Activated CD8-positive, alpha-beta T cell treated with anti-CD3 and anti-CD28 coated beads, Interleukin-2, amount 10 ng/mL, durations not matched to agents 7 days and 5 days (primary cell): ENCODE data around the gene ZDHHC11. TPM values are rescaled to one million over a fixed set of nuclear protein-coding genes. Genes with fewer than 3 reads are reported as not detected.
"Not testable (repeated sequence)": the region's sequence is repeated elsewhere in the genome, so short reads cannot be mapped to it uniquely, and the experiment has no call there.

Source experiments
- ATAC-seq: fragments of 150-1000 bp; cut with Tn5 transposase; one replicate; pipeline ENCODE4 v1.10.0; 2021; ENCODE audit warnings: moderate library complexity
- CTCF ChIA-PET: fragments of 350-600 bp; sonication (Branson Sonifier 250); formaldehyde crosslinking; loops from one replicate; lab custom pipeline; 2021; ENCODE audit warnings: antibody characterized with exemption; lab: Charles Lee
- POLR2A ChIA-PET: fragments of 350-600 bp; sonication (Branson Sonifier 250); formaldehyde crosslinking; loops from one replicate; lab custom pipeline; 2021; ENCODE audit warnings: antibody characterized with exemption; lab: Charles Lee
- DNase-seq: peaks from one replicate; pipeline ENCODE4 v3.0.0-alpha.2; 2020
- H3K27ac Mint-ChIP-seq: one replicate; pipeline ENCODE4 v1.8.0; 2021; ENCODE audit warnings: mild to moderate bottlenecking, mixed read lengths
- H3K27me3 Mint-ChIP-seq: one replicate; pipeline ENCODE4 v1.8.0; 2021; ENCODE audit warnings: low read depth, mixed read lengths
- H3K36me3 Mint-ChIP-seq: one replicate; pipeline ENCODE4 v1.8.0; 2021; ENCODE audit warnings: low read depth, mixed read lengths
- H3K4me1 Mint-ChIP-seq: one replicate; pipeline ENCODE4 v1.8.0; 2021; ENCODE audit warnings: low read depth, mixed read lengths
- H3K4me3 Mint-ChIP-seq: one replicate; pipeline ENCODE4 v1.8.0; 2021; ENCODE audit warnings: mild to moderate bottlenecking, mixed read lengths
- H3K9me3 Mint-ChIP-seq: one replicate; pipeline ENCODE4 v1.8.0; 2022; ENCODE audit warnings: mixed read lengths; ENCODE audit not compliant: insufficient read depth
- total RNA-seq, 2 experiments: library from RNA; stranded (reverse); gene quantifications; one replicate each; pipeline ENCODE4 v1.2.3, GENCODE V29; 2021

Gene ZDHHC11
- total RNA-seq, 2 experiments from 2014 or later: 11.9 to 17.0 TPM

GRCh38 chr5:784428-785177 lies 66.2 kb downstream of the ZDHHC11 start, which contains the start of gene ZDHHC11B:
TSS of gene ZDHHC11B (minus strand) at chr5:784729. CDS start at chr5:766919, 17,810 bp downstream.
- DNase-seq: peak; percentile 87
- H3K36me3 Mint-ChIP-seq, H3K4me1 Mint-ChIP-seq, CTCF ChIA-PET, POLR2A ChIA-PET, H3K27me3 Mint-ChIP-seq, H3K27ac Mint-ChIP-seq, H3K9me3 Mint-ChIP-seq: not testable (repeated sequence)
- H3K4me3 Mint-ChIP-seq: peak within 1 kb of the TSS; percentile 69
- peak; percentile 87 for ATAC-seq

GRCh38 chr5:783881-784427 lies 66.8 kb downstream of the ZDHHC11 start:
- H3K27ac Mint-ChIP-seq, CTCF ChIA-PET, H3K9me3 Mint-ChIP-seq, H3K4me1 Mint-ChIP-seq, H3K27me3 Mint-ChIP-seq, H3K36me3 Mint-ChIP-seq, POLR2A ChIA-PET: not testable (repeated sequence)
- ATAC-seq (peak; percentile 9), DNase-seq (peak; percentile 27)
- peak overlapping the region; percentile 15 for H3K4me3 Mint-ChIP-seq

- H3K9me3 Mint-ChIP-seq, H3K36me3 Mint-ChIP-seq, H3K4me3 Mint-ChIP-seq, H3K4me1 Mint-ChIP-seq, POLR2A ChIA-PET, H3K27me3 Mint-ChIP-seq, H3K27ac Mint-ChIP-seq, CTCF ChIA-PET: not testable (repeated sequence)
- DNase-seq (peak; percentile 41), ATAC-seq (peak; percentile 14)
Observed at GRCh38 chr5:783049-783802, 67.6 kb downstream of the ZDHHC11 start.

GRCh38 chr5:782356-782755 lies 68.4 kb downstream of the ZDHHC11 start:
- H3K27ac Mint-ChIP-seq, H3K27me3 Mint-ChIP-seq, POLR2A ChIA-PET, H3K9me3 Mint-ChIP-seq, H3K4me1 Mint-ChIP-seq, H3K36me3 Mint-ChIP-seq, DNase-seq, ATAC-seq, CTCF ChIA-PET, H3K4me3 Mint-ChIP-seq: not testable (repeated sequence)

GRCh38 chr5:780571-780970 lies 70.2 kb downstream of the ZDHHC11 start:
- H3K4me1 Mint-ChIP-seq, H3K27ac Mint-ChIP-seq, DNase-seq, POLR2A ChIA-PET, H3K36me3 Mint-ChIP-seq, H3K27me3 Mint-ChIP-seq, ATAC-seq, H3K9me3 Mint-ChIP-seq, CTCF ChIA-PET, H3K4me3 Mint-ChIP-seq: not testable (repeated sequence)

- H3K27me3 Mint-ChIP-seq, POLR2A ChIA-PET, H3K36me3 Mint-ChIP-seq, H3K27ac Mint-ChIP-seq, ATAC-seq, H3K9me3 Mint-ChIP-seq, H3K4me1 Mint-ChIP-seq, H3K4me3 Mint-ChIP-seq, CTCF ChIA-PET, DNase-seq: not testable (repeated sequence)
Observed at GRCh38 chr5:778967-779366, 71.8 kb downstream of the ZDHHC11 start.

GRCh38 chr5:778421-778820 lies 72.4 kb downstream of the ZDHHC11 start:
- ATAC-seq, POLR2A ChIA-PET, H3K9me3 Mint-ChIP-seq, H3K27ac Mint-ChIP-seq, H3K4me1 Mint-ChIP-seq, H3K36me3 Mint-ChIP-seq, H3K27me3 Mint-ChIP-seq, H3K4me3 Mint-ChIP-seq, CTCF ChIA-PET, DNase-seq: not testable (repeated sequence)

- CTCF ChIA-PET: no interaction called here
Observed at GRCh38 chr5:777756-778161, 73.0 kb downstream of the ZDHHC11 start.

GRCh38 chr5:776862-777711 lies 73.7 kb downstream of the ZDHHC11 start:
- Mint-ChIP-seq H3K27me3 (no peaks in the 10 kb centered on the region), H3K36me3 (no peaks in the 10 kb centered on the region), H3K9me3 (no peaks in the 10 kb centered on the region), H3K4me3 (no peak overlapping the region), H3K4me1 (no peaks in the 10 kb centered on the region), H3K27ac (no peak overlapping the region)
- DNase-seq: no peak
- POLR2A ChIA-PET: no interaction called here
- CTCF ChIA-PET: no interaction called here
- ATAC-seq: no peak

More at GRCh38 chr5:777756-778161, 73.0 kb downstream of the ZDHHC11 start:
- ATAC-seq: no peak
- H3K9me3 Mint-ChIP-seq: no peaks in the 10 kb centered on the region
- no peaks in the 10 kb centered on the region for H3K4me1 Mint-ChIP-seq
- DNase-seq: no peak
- no peak overlapping the region for H3K27ac Mint-ChIP-seq
- POLR2A ChIA-PET: no interaction called here
- H3K36me3 Mint-ChIP-seq: no peaks in the 10 kb centered on the region
- H3K27me3 Mint-ChIP-seq: no peaks in the 10 kb centered on the region
- H3K4me3 Mint-ChIP-seq: no peak overlapping the region

GRCh38 chr5:775961-776861 lies 74.6 kb downstream of the ZDHHC11 start:
- no peak overlapping the region for H3K4me3 Mint-ChIP-seq
- DNase-seq: no peak
- H3K4me1 Mint-ChIP-seq: no peaks in the 10 kb centered on the region
- ChIA-PET POLR2A (no interaction called here), CTCF (no interaction called here)
- H3K9me3 Mint-ChIP-seq: no peaks in the 10 kb centered on the region
- H3K27ac Mint-ChIP-seq: no peak overlapping the region
- ATAC-seq: no peak
- H3K27me3 Mint-ChIP-seq: no peaks in the 10 kb centered on the region
- no peaks in the 10 kb centered on the region for H3K36me3 Mint-ChIP-seq

- H3K4me1 Mint-ChIP-seq, H3K36me3 Mint-ChIP-seq, H3K27me3 Mint-ChIP-seq, ATAC-seq, H3K27ac Mint-ChIP-seq, CTCF ChIA-PET, H3K4me3 Mint-ChIP-seq, H3K9me3 Mint-ChIP-seq, DNase-seq: not testable (repeated sequence)
- POLR2A ChIA-PET: interaction anchor here (1.0 kb wide), 1 partner anchor 92 kb away, joined by 5 read pairs; no protein-coding TSS in a partner anchor
Observed at GRCh38 chr5:775595-775960, 75.2 kb downstream of the ZDHHC11 start.
